SHP77 (cell line): Measurements from ENCODE around the gene SLC5A5.

Experiments used
- DNase-seq, 2 experiments: peaks; one replicate each; lab custom pipeline; 2025; lab: John Stamatoyannopoulos, UW

SLC5A5 gene

GRCh38 chr19:17847538-17848366 lies 24.0 kb upstream of the SLC5A5 start, which contains the start of gene JAK3:
TSS of gene JAK3 (minus strand) at chr19:17847982. CDS start at chr19:17844417, 3,565 bp downstream.
- DNase-seq = no peak

- no peak for DNase-seq
Observed at GRCh38 chr19:17848595-17849292, 23.0 kb upstream of the SLC5A5 start.

- DNase-seq = no peak
Observed at GRCh38 chr19:17854061-17854460, 17.7 kb upstream of the SLC5A5 start.

GRCh38 chr19:17855280-17856152 lies 16.2 kb upstream of the SLC5A5 start:
- peak; percentile 41 to 55 for DNase-seq

- peak; percentile 99 to 100 for DNase-seq
Observed at GRCh38 chr19:17859533-17860330, 12.0 kb upstream of the SLC5A5 start, which contains the start of gene RPL18A. TSS of gene RPL18A (plus strand) at chr19:17859910. CDS start at chr19:17859957, 47 bp downstream.

GRCh38 chr19:17860331-17860992 lies 11.3 kb upstream of the SLC5A5 start:
- DNase-seq = no peak

GRCh38 chr19:17860993-17861360 lies 10.8 kb upstream of the SLC5A5 start:
- DNase-seq = no peak

GRCh38 chr19:17861542-17862402 lies 10.0 kb upstream of the SLC5A5 start:
- DNase-seq = no peak

GRCh38 chr19:17862711-17863519 lies 8.8 kb upstream of the SLC5A5 start:
- no peak for DNase-seq

GRCh38 chr19:17863520-17864182 lies 8.1 kb upstream of the SLC5A5 start:
- DNase-seq = no peak

GRCh38 chr19:17865364-17866311 lies 6.1 kb upstream of the SLC5A5 start:
- no peak for DNase-seq

GRCh38 chr19:17866312-17866963 lies 5.3 kb upstream of the SLC5A5 start:
- no peak for DNase-seq

GRCh38 chr19:17866964-17867486 lies 4.7 kb upstream of the SLC5A5 start:
- no peak for DNase-seq

GRCh38 chr19:17868669-17869068 lies 3.1 kb upstream of the SLC5A5 start:
- no peak for DNase-seq

GRCh38 chr19:17869114-17869608 lies 2.6 kb upstream of the SLC5A5 start:
- no peak for DNase-seq
